K562 (cell line): ENCODE data around the gene ZNF239. TPM values are rescaled to one million over a fixed set of nuclear protein-coding genes. Genes with fewer than 3 reads are reported as not detected.

Source experiments
- ASH1L ChIP-seq: fragments of 450-650 bp; IDR thresholded peaks from 2 replicates; pipeline ENCODE4 v1.6.1; 2018; ENCODE audit warnings: borderline replicate concordance, mild to moderate bottlenecking, low read depth; ENCODE audit not compliant: partially characterized antibody
- CTCF ChIP-seq, 3 experiments: IDR thresholded peaks in 2 of 3; conservative IDR thresholded peaks in 1 of 3; 2 replicates each; pipeline ENCODE4 v1.5.1; 2011 to 2012; ENCODE audit warnings: low read length in 3 of 3, mild to moderate bottlenecking in 3 of 3, control low read depth in 2 of 3, improper control_type of control experiment in 1 of 3, inconsistent platforms in 1 of 3, low read depth in 1 of 3, mixed read lengths in 1 of 3, moderate library complexity in 1 of 3; ENCODE audit not compliant: insufficient read depth in 2 of 3
- ERF ChIP-seq: fragments of 450-650 bp; formaldehyde crosslinking; IDR thresholded peaks from 2 replicates; pipeline ENCODE4 v1.4.0; 2020; ENCODE audit warnings: mild to moderate bottlenecking, mixed read lengths
- GTF2F1 ChIP-seq: IDR thresholded peaks from 2 replicates; pipeline ENCODE4 v1.6.1; 2011; ENCODE audit warnings: low read depth, low read length, improper control_type of control experiment
- HDAC2 ChIP-seq: fragments of 450-650 bp; IDR thresholded peaks from 2 replicates; pipeline ENCODE4 v1.6.1; 2016; ENCODE audit warnings: mild to moderate bottlenecking
- PKNOX1 ChIP-seq: fragments of 450-650 bp; IDR thresholded peaks from 2 replicates; pipeline ENCODE4 v1.6.1; 2016
- PRDM10 ChIP-seq: fragments of 450-650 bp; IDR thresholded peaks from 2 replicates; pipeline ENCODE4 v1.6.1; 2018; ENCODE audit not compliant: partially characterized antibody
- SMARCA5 ChIP-seq: fragments of 450-650 bp; IDR thresholded peaks from 2 replicates; pipeline ENCODE4 v1.6.1; 2016
- TCF7 ChIP-seq: sonication (generic); IDR thresholded peaks from 2 replicates; pipeline ENCODE4 v1.6.1; 2016; ENCODE audit warnings: antibody characterized with exemption, borderline replicate concordance
- ZBTB26 ChIP-seq: fragments of 450-650 bp; formaldehyde crosslinking; IDR thresholded peaks from 2 replicates; pipeline ENCODE4 v1.4.0; 2022; ENCODE audit warnings: missing genetic modification characterization
- ZBTB43 ChIP-seq: sonication (generic); formaldehyde crosslinking; IDR thresholded peaks from 2 replicates; pipeline ENCODE4 v1.8.0; 2023; ENCODE audit warnings: mild to moderate bottlenecking, missing genetic modification reagents
- ZNF668 ChIP-seq: fragments of 250-450 bp; sonication (Bioruptor Pico); IDR thresholded peaks from 2 replicates; pipeline ENCODE4 v1.8.0; 2022; ENCODE audit warnings: mild to moderate bottlenecking, inconsistent platforms
- ZNF785 ChIP-seq: fragments of 250-450 bp; sonication (Bioruptor Pico); IDR thresholded peaks from 2 replicates; pipeline ENCODE4 v1.4.0; 2020; ENCODE audit warnings: mild to moderate bottlenecking
- polyA plus RNA-seq, 8 experiments: library from polyadenylated mRNA; depleted of rRNA in 4 of 8; stranded (reverse) in 5 of 8; unstranded in 3 of 8; fragments of >200 nt; fragmentation: Nextera tagmentation in 2 of 8; fragmentation: Illumina TruSeq in 1 of 8; extraction: Ambion mirVana in 2 of 8; extraction: Trizol in 1 of 8; gene quantifications; 2 replicates each; pipeline versions ENCODE4 v1.2.1 to v1.2.3, GENCODE V29; 2011 to 2014; ENCODE audit warnings: inconsistent platforms in 1 of 8, missing spikeins in 1 of 8
- total RNA-seq, 7 experiments: library from RNA; depleted of rRNA in 6 of 7; stranded (reverse); fragments of >200 nt in 6 of 7; fragmentation: Illumina TruSeq in 2 of 7; extraction: Trizol in 2 of 7; gene quantifications; 2 replicates each; pipeline versions ENCODE4 v1.2.1 to v1.2.3, GENCODE V29; 2011 to 2021; ENCODE audit warnings: low replicate concordance in 1 of 7

ZNF239 gene
- total and polyA plus RNA-seq, 9 of the 15 experiments (the other 6 are each of a cell fraction or from before 2014, with no cell fraction given): 13.7 to 26.7 (median 23.4) TPM

- TF ChIP-seq PRDM10: peak; percentile 66
- no peak for TF ChIP-seq ERF (CRISPR knock-in tag)
- TF ChIP-seq PKNOX1: peak; percentile 50
- no peak for TF ChIP-seq ZBTB26
- no peak for TF ChIP-seq SMARCA5
- no peak for TF ChIP-seq CTCF (IDR thresholded peaks at IDR 0.05 in 2 of 3, conservative IDR thresholded peaks at IDR 0.05 in 1 of 3; ENCODE audit: insufficient read depth in 2 of 3, low read depth in 1 of 3, low read length in 3 of 3)
- TF ChIP-seq ASH1L: no peak
- TF ChIP-seq TCF7: no peak
- TF ChIP-seq HDAC2: no peak
- TF ChIP-seq ZNF785 (CRISPR knock-in tag): no peak
- no peak for TF ChIP-seq GTF2F1
- TF ChIP-seq ZNF668 (CRISPR knock-in tag): no peak
- TF ChIP-seq ZBTB43 (CRISPR knock-in tag): no peak
- TF ChIP-seq, all 486 proteins: peak for 4
Measured at GRCh38 chr10:43595739-43596298, 21.4 kb upstream of the ZNF239 start (continued).
